HepG2 (cell line): ENCODE data around the gene B3GALT6. TPM values are rescaled to one million over a fixed set of nuclear protein-coding genes. Genes with fewer than 3 reads are reported as not detected.

Experiments used
- CEBPZ ChIP-seq: IDR thresholded peaks from 2 replicates; pipeline ENCODE4 v1.6.1; 2012; ENCODE audit warnings: low read length, improper control_type of control experiment
- DRAP1 ChIP-seq: IDR thresholded peaks from 2 replicates; pipeline ENCODE4 v1.6.1; 2016; ENCODE audit warnings: missing genetic modification reagents, missing compliant biosample characterization
- NR2C2 ChIP-seq: sonication (generic); formaldehyde crosslinking; IDR thresholded peaks from 2 replicates; pipeline ENCODE4 v1.4.0; 2020; ENCODE audit warnings: missing genetic modification reagents, mild to moderate bottlenecking, moderate library complexity, borderline replicate concordance
- PRDM10 ChIP-seq: sonication (generic); formaldehyde crosslinking; IDR thresholded peaks from 2 replicates; pipeline ENCODE4 v1.4.0; 2020; ENCODE audit warnings: low read depth, missing genetic modification reagents
- REPIN1 ChIP-seq: sonication (generic); formaldehyde crosslinking; IDR thresholded peaks from 2 replicates; pipeline ENCODE4 v1.8.0; 2022; ENCODE audit warnings: missing genetic modification reagents, low read depth, mild to moderate bottlenecking, borderline replicate concordance
- SSRP1 ChIP-seq: IDR thresholded peaks from 2 replicates; pipeline ENCODE4 v1.6.1; 2016; ENCODE audit warnings: control low read depth
- THRA ChIP-seq: sonication (generic); formaldehyde crosslinking; IDR thresholded peaks from 2 replicates; pipeline ENCODE4 v1.4.0; 2020; ENCODE audit warnings: missing genetic modification reagents, borderline replicate concordance
- ZSCAN25 ChIP-seq: sonication (generic); formaldehyde crosslinking; IDR thresholded peaks from 2 replicates; pipeline ENCODE4 v1.8.0; 2022; ENCODE audit warnings: mild to moderate bottlenecking, missing genetic modification reagents
- polyA plus RNA-seq, 8 experiments: library from polyadenylated mRNA; depleted of rRNA in 3 of 8; stranded (reverse) in 7 of 8; unstranded in 1 of 8; fragments of >200 nt; fragmentation: Illumina TruSeq in 4 of 8; extraction: Trizol in 4 of 8; gene quantifications; 2 replicates each; pipeline versions ENCODE4 v1.2.1 to v1.2.3, GENCODE V29; 2011 to 2016; ENCODE audit warnings: low read depth in 4 of 8, missing spikeins in 1 of 8, mixed read lengths in 1 of 8; ENCODE audit not compliant: insufficient read depth in 1 of 8
- total RNA-seq, 5 experiments: library from RNA; depleted of rRNA; stranded (reverse); fragments of >200 nt; fragmentation: Illumina TruSeq; extraction: Trizol; gene quantifications; 2 replicates each; pipeline ENCODE4 v1.2.3, GENCODE V29; 2016; ENCODE audit warnings: low read depth in 1 of 5
- TF ChIP-seq, protein P1 (sequence below): IDR thresholded peaks from 2 replicates; pipeline ENCODE4 v1.6.1; 2016; ENCODE audit warnings: mild to moderate bottlenecking
- TF ChIP-seq, protein P2 (sequence below): sonication (generic); formaldehyde crosslinking; IDR thresholded peaks from 2 replicates; pipeline ENCODE4 v1.5.0; 2020; ENCODE audit warnings: missing genetic modification reagents
- TF ChIP-seq, protein P3 (sequence below): sonication (generic); formaldehyde crosslinking; IDR thresholded peaks from 2 replicates; pipeline ENCODE4 v1.4.0; 2020; ENCODE audit warnings: mild to moderate bottlenecking, missing genetic modification reagents

B3GALT6 gene
- total and polyA plus RNA-seq, 2 of the 13 experiments (the other 11 are each of a cell fraction or from before 2014, with no cell fraction given): 3.9 to 14.2 TPM

GRCh38 chr1:1239614-1240347, 7.7 kb downstream of the B3GALT6 start (continued):
- TF ChIP-seq, protein P1, sequence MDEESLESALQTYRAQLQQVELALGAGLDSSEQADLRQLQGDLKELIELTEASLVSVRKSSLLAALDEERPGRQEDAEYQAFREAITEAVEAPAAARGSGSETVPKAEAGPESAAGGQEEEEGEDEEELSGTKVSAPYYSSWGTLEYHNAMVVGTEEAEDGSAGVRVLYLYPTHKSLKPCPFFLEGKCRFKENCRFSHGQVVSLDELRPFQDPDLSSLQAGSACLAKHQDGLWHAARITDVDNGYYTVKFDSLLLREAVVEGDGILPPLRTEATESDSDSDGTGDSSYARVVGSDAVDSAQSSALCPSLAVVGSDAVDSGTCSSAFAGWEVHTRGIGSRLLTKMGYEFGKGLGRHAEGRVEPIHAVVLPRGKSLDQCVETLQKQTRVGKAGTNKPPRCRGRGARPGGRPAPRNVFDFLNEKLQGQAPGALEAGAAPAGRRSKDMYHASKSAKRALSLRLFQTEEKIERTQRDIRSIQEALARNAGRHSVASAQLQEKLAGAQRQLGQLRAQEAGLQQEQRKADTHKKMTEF (CRISPR knock-in tag): peak; percentile 20; the same call in 1 of the 2 replicates
- TF ChIP-seq THRA (CRISPR knock-in tag) (peak; percentile 31; the same call in 1 of the 2 replicates), ZSCAN25 (peak; percentile 74; the same call in 1 of the 2 replicates), REPIN1 (CRISPR knock-in tag) (no peak), CEBPZ (no peak), SSRP1 (CRISPR knock-in tag) (no peak), PRDM10 (CRISPR knock-in tag) (no peak), NR2C2 (peak; percentile 99), DRAP1 (CRISPR knock-in tag) (no peak; the same call in 1 of the 2 replicates)
- TF ChIP-seq, protein P2, sequence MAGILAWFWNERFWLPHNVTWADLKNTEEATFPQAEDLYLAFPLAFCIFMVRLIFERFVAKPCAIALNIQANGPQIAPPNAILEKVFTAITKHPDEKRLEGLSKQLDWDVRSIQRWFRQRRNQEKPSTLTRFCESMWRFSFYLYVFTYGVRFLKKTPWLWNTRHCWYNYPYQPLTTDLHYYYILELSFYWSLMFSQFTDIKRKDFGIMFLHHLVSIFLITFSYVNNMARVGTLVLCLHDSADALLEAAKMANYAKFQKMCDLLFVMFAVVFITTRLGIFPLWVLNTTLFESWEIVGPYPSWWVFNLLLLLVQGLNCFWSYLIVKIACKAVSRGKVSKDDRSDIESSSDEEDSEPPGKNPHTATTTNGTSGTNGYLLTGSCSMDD: no peak
- TF ChIP-seq, protein P3, sequence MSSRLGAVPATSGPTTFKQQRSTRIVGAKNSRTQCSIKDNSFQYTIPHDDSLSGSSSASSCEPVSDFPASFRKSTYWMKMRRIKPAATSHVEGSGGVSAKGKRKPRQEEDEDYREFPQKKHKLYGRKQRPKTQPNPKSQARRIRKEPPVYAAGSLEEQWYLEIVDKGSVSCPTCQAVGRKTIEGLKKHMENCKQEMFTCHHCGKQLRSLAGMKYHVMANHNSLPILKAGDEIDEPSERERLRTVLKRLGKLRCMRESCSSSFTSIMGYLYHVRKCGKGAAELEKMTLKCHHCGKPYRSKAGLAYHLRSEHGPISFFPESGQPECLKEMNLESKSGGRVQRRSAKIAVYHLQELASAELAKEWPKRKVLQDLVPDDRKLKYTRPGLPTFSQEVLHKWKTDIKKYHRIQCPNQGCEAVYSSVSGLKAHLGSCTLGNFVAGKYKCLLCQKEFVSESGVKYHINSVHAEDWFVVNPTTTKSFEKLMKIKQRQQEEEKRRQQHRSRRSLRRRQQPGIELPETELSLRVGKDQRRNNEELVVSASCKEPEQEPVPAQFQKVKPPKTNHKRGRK: no peak
